HFFc6 (cell line): ENCODE data around the gene JAKMIP1. TPM values are rescaled to one million over a fixed set of nuclear protein-coding genes. Genes with fewer than 3 reads are reported as not detected.

Source experiments
- DNase-seq: peaks from one replicate; pipeline ENCODE4 v3.0.0-alpha.2; 2018
- H3K27ac Mint-ChIP-seq: 2 replicates; pipeline ENCODE4 v1.8.0; 2020; ENCODE audit warnings: mild to moderate bottlenecking, mixed read lengths
- H3K27me3 Mint-ChIP-seq: 2 replicates; pipeline ENCODE4 v1.8.0; 2021; ENCODE audit warnings: mild to moderate bottlenecking, moderate library complexity, mixed read lengths; ENCODE audit not compliant: insufficient read depth
- H3K36me3 Mint-ChIP-seq: 2 replicates; pipeline ENCODE4 v1.8.0; 2021; ENCODE audit warnings: low read depth, mixed read lengths
- H3K4me1 Mint-ChIP-seq: 2 replicates; pipeline ENCODE4 v1.8.0; 2020; ENCODE audit warnings: low read depth, mixed read lengths
- H3K4me3 Mint-ChIP-seq: 2 replicates; pipeline ENCODE4 v1.8.0; 2020; ENCODE audit warnings: mild to moderate bottlenecking, moderate library complexity, mixed read lengths
- H3K9me3 Mint-ChIP-seq: 2 replicates; pipeline ENCODE4 v1.8.0; 2020; ENCODE audit warnings: mild to moderate bottlenecking, mixed read lengths
- total RNA-seq, 6 experiments: library from RNA; stranded (reverse); fragmentation: NEBNext Ultra II Directional; extraction: Animal tissue kit (Norgen Biotek cat#: 25700); gene quantifications; 2 replicates in 1 of 6; 3 replicates in 5 of 6; pipeline ENCODE4 v1.2.3, GENCODE V29; 2021
- TF ChIP-seq, protein P1 (sequence below): fragments of 200-600 bp; sonication (generic); IDR thresholded peaks from 2 replicates; pipeline ENCODE4 v1.5.0; 2021; ENCODE audit warnings: antibody characterized with exemption, mild to moderate bottlenecking

The JAKMIP1 gene
- total RNA-seq, 6 experiments from 2014 or later, result not detected

- peaks cover 16% of the 10 kb centered on the region for H3K36me3 Mint-ChIP-seq
- DNase-seq, result no peak
- peaks cover 71% of the 10 kb centered on the region for H3K9me3 Mint-ChIP-seq
- no peak overlapping the region for H3K27ac Mint-ChIP-seq
- TF ChIP-seq, protein P1, sequence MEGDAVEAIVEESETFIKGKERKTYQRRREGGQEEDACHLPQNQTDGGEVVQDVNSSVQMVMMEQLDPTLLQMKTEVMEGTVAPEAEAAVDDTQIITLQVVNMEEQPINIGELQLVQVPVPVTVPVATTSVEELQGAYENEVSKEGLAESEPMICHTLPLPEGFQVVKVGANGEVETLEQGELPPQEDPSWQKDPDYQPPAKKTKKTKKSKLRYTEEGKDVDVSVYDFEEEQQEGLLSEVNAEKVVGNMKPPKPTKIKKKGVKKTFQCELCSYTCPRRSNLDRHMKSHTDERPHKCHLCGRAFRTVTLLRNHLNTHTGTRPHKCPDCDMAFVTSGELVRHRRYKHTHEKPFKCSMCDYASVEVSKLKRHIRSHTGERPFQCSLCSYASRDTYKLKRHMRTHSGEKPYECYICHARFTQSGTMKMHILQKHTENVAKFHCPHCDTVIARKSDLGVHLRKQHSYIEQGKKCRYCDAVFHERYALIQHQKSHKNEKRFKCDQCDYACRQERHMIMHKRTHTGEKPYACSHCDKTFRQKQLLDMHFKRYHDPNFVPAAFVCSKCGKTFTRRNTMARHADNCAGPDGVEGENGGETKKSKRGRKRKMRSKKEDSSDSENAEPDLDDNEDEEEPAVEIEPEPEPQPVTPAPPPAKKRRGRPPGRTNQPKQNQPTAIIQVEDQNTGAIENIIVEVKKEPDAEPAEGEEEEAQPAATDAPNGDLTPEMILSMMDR, result no peak
- H3K4me3 Mint-ChIP-seq, result no peak overlapping the region
- no peaks in the 10 kb centered on the region for H3K4me1 Mint-ChIP-seq
- H3K27me3 Mint-ChIP-seq, result peaks cover 6% of the 10 kb centered on the region
Measured at GRCh38 chr4:6068986-6069385, 131.4 kb downstream of the JAKMIP1 start.

GRCh38 chr4:6065934-6066590, 134.3 kb downstream of the JAKMIP1 start:
- Mint-ChIP-seq H3K9me3 (peaks cover 80% of the 10 kb centered on the region), H3K27me3 (peaks cover 6% of the 10 kb centered on the region), H3K27ac (no peak overlapping the region), H3K36me3 (peaks cover 16% of the 10 kb centered on the region), H3K4me3 (no peak overlapping the region), H3K4me1 (no peaks in the 10 kb centered on the region)
- DNase-seq, result no peak
- TF ChIP-seq, protein P1, result no peak

GRCh38 chr4:6065166-6065565, 135.2 kb downstream of the JAKMIP1 start:
- H3K27me3 Mint-ChIP-seq, result peaks cover 6% of the 10 kb centered on the region

GRCh38 chr4:6064383-6064782, 136.0 kb downstream of the JAKMIP1 start:
- H3K27me3 Mint-ChIP-seq, result peaks cover 6% of the 10 kb centered on the region; the same call in 1 of the 2 replicates
- no peaks in the 10 kb centered on the region for H3K4me1 Mint-ChIP-seq
- TF ChIP-seq, protein P1, result no peak
- no peak overlapping the region for H3K4me3 Mint-ChIP-seq
- peaks cover 80% of the 10 kb centered on the region for H3K9me3 Mint-ChIP-seq
- no peak for DNase-seq
- no peak overlapping the region for H3K27ac Mint-ChIP-seq
- peaks cover 14% of the 10 kb centered on the region; the same call in 1 of the 2 replicates for H3K36me3 Mint-ChIP-seq

More at GRCh38 chr4:6065166-6065565, 135.2 kb downstream of the JAKMIP1 start:
- TF ChIP-seq, protein P1, result no peak
- Mint-ChIP-seq H3K27ac (no peak overlapping the region), H3K36me3 (peaks cover 18% of the 10 kb centered on the region), H3K4me3 (no peak overlapping the region), H3K4me1 (no peaks in the 10 kb centered on the region), H3K9me3 (peaks cover 81% of the 10 kb centered on the region)
- no peak for DNase-seq

GRCh38 chr4:6063684-6064083, 136.7 kb downstream of the JAKMIP1 start:
- peaks cover 13% of the 10 kb centered on the region; the same call in 1 of the 2 replicates for H3K36me3 Mint-ChIP-seq
- H3K4me3 Mint-ChIP-seq, result no peak overlapping the region
- no peak overlapping the region for H3K27ac Mint-ChIP-seq
- peaks cover 85% of the 10 kb centered on the region for H3K9me3 Mint-ChIP-seq
- no peaks in the 10 kb centered on the region for H3K4me1 Mint-ChIP-seq
- DNase-seq, result no peak
- TF ChIP-seq, protein P1, result no peak
- H3K27me3 Mint-ChIP-seq, result peaks cover 6% of the 10 kb centered on the region; the same call in 1 of the 2 replicates
